Activated CD8-positive, alpha-beta memory T cell treated with anti-CD3 and anti-CD28 coated beads for 36 hours (primary cell): ENCODE data around the gene AP2M1. TPM values are rescaled to one million over a fixed set of nuclear protein-coding genes. Genes with fewer than 3 reads are reported as not detected.

Experiments used
- CTCF ChIA-PET: fragments of 350-600 bp; sonication (Branson Sonifier 250); formaldehyde crosslinking; loops from one replicate; lab custom pipeline; 2021; ENCODE audit warnings: antibody characterized with exemption; lab: Charles Lee
- POLR2A ChIA-PET: fragments of 350-600 bp; sonication (Branson Sonifier 250); formaldehyde crosslinking; loops from one replicate; lab custom pipeline; 2021; ENCODE audit warnings: antibody characterized with exemption; lab: Charles Lee
- total RNA-seq, 2 experiments: library from RNA; stranded (reverse); gene quantifications; one replicate each; pipeline ENCODE4 v1.2.3, GENCODE V29; 2021

Gene AP2M1
- total RNA-seq, 2 experiments from 2014 or later: 240 to 244 TPM

DNA sequence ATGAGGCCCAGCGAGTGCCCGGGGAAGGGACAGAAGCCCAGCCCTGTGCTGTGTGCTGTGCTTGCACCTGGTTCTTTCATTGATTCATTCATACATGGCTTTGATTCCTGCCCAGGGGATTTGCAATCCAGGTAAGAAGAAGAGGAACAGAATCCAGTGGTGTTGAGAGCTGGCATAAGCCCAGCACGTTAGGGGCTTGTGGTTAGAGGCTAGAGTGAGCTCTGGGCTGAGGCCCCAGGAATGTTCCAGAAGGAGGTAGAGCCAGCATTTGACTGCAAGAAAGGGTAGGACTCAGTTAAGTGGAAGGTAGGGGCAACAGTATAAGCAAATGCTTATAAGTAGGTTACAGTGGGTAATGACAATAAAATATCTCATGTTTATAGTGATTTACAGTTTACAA is 57.0 kb downstream of the AP2M1 start:
- ChIA-PET POLR2A (interaction anchor here (0.6 kb wide), 1 partner anchor 1258 kb away, joined by 3 read pairs; no protein-coding TSS in a partner anchor), CTCF (interaction anchor here (0.6 to 1.1 kb wide), 2 partner anchors 9 to 12 kb away, joined by 3 read pairs; no protein-coding TSS in a partner anchor)

DNA sequence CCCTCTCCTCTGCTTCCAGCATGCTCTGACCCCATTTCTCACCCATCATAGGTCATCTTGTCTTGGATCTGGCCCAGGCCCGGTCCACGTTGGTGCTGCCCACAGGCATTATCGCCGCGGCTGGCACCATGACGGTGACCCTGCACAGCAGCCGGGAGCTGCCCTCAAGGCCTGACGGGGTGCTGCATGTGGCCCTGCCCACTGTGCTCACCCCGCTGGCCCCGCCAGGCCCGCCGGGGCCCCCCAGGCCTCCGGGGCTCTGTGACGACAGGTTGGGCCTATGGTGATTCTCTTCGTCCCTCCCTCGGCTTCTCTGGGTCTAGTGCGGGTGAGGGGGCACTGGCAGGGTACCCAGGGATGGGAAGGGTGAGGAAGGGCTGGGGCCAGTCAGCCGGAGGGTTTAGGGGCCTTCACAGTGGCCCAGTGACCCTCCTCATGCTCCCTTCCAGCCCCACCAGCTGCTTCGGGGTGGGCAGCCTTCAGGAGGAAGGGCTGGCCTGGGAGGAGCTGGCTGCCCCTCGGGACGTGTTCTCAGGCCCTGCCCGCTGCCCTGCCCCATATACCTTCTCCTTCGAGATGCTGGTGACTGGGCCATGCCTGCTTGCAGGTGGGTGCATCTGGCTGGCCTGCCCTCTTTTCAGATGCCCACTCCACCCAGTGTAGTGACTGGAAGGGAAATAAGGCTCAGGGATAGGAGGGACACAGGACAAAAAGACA is 58.6 kb downstream of the AP2M1 start:
- CTCF ChIA-PET: no interaction called here
- POLR2A ChIA-PET: no interaction called here

Other genes with a start within 250 kb of the AP2M1 start
- 10 to 100 TPM; 18.2 to 18.9 TPM for gene ABCC5, start 157.0 kb upstream of the AP2M1 start, total RNA-seq
- not detected for gene HTR3D, start 143.1 kb upstream of the AP2M1 start, total RNA-seq
- not detected for gene HTR3C, start 121.8 kb upstream of the AP2M1 start, total RNA-seq
- not detected for gene HTR3E, start 77.8 kb upstream of the AP2M1 start, total RNA-seq
- gene EIF2B5, start 39.5 kb upstream of the AP2M1 start, total RNA-seq: 10 to 100 TPM; 74.8 to 76.4 TPM
- 10 to 100 TPM; 36.3 to 37.9 TPM for gene DVL3, start 19.5 kb upstream of the AP2M1 start, total RNA-seq
- 10 to 100 TPM; 62.4 to 67.6 TPM for gene ABCF3, start 11.3 kb downstream of the AP2M1 start, total RNA-seq
- not detected for gene VWA5B2, start 54.7 kb downstream of the AP2M1 start, total RNA-seq
- 10 to 100 TPM; 59.7 to 61.9 TPM for gene ALG3, start 74.1 kb downstream of the AP2M1 start, total RNA-seq
- gene EEF1AKMT4, start 74.8 kb downstream of the AP2M1 start, total RNA-seq: 10 to 100 TPM; 14.2 to 15.7 TPM
- gene CAMK2N2, start 86.7 kb downstream of the AP2M1 start, total RNA-seq: under 1 TPM; 0.36 to 0.69 TPM
- not detected for gene ECE2, start 101.2 kb downstream of the AP2M1 start, total RNA-seq
- 100 to 1,000 TPM; 309 to 314 TPM for gene PSMD2, start 124.4 kb downstream of the AP2M1 start, total RNA-seq
- 100 to 1,000 TPM; 693 to 706 TPM for gene EIF4G1, start 139.8 kb downstream of the AP2M1 start, total RNA-seq
- 1 to 10 TPM; 1.7 to 1.8 TPM for gene FAM131A, start 162.7 kb downstream of the AP2M1 start, total RNA-seq
- 1 to 10 TPM; 6.1 to 7.0 TPM for gene CLCN2, start 186.8 kb downstream of the AP2M1 start, total RNA-seq
- gene POLR2H, start 186.9 kb downstream of the AP2M1 start, total RNA-seq: 100 to 1,000 TPM; 188 to 190 TPM
- gene THPO, start 203.4 kb downstream of the AP2M1 start, total RNA-seq: not detected
- not detected for gene CHRD, start 205.2 kb downstream of the AP2M1 start, total RNA-seq